IMR-90 (cell line): ENCODE data around the gene TRIM27. TPM values are rescaled to one million over a fixed set of nuclear protein-coding genes. Genes with fewer than 3 reads are reported as not detected.

ENCODE experiments used
- ATAC-seq: fragments of 200-7000 bp; cut with Tn5 transposase; 2 replicates; pipeline ENCODE4 v1.9.1; 2020; ENCODE audit warnings: low read depth, mild to moderate bottlenecking, moderate library complexity
- BruUV-seq: library from RNA; stranded (reverse); fragments of 400-500 nt; replicated peaks from 2 replicates; lab custom pipeline; 2021; lab: Mats Ljungman, UMichigan
- CTCF ChIA-PET: fragments of 300-600 bp; formaldehyde crosslinking; extraction: SDS; loops from one replicate; lab custom pipeline; 2021; ENCODE audit warnings: antibody characterized with exemption; lab: Yijun Ruan, JAX
- POLR2A ChIA-PET: fragments of 300-600 bp; sonication (Branson Sonifier 250); formaldehyde crosslinking; loops from one replicate; lab custom pipeline; 2022; ENCODE audit warnings: antibody characterized with exemption; ENCODE audit not compliant: unreplicated experiment; lab: Charles Lee
- DNase-seq: peaks from one replicate; pipeline ENCODE4 v3.0.0; 2013
- H2AFZ ChIP-seq: replicated peaks from 2 replicates; pipeline ENCODE3; 2013; ENCODE audit warnings: low read length, mild to moderate bottlenecking; ENCODE audit not compliant: poor library complexity
- H2AK5ac ChIP-seq: 2 replicates; pipeline ENCODE4 v1.6.1; 2013; ENCODE audit warnings: low read depth, low read length, inconsistent platforms
- H2AK9ac ChIP-seq: replicated peaks from 2 replicates; pipeline ENCODE3; 2013; ENCODE audit warnings: mild to moderate bottlenecking, low read depth, low read length, moderate library complexity; ENCODE audit not compliant: poor library complexity
- H2BK120ac ChIP-seq: 2 replicates; pipeline ENCODE4 v1.6.1; 2013; ENCODE audit warnings: low read depth, low read length, inconsistent platforms
- H2BK15ac ChIP-seq: 3 replicates; pipeline ENCODE4 v1.6.1; 2013; ENCODE audit warnings: low read depth, low read length, inconsistent platforms
- H2BK20ac ChIP-seq: 2 replicates; pipeline ENCODE4 v1.6.1; 2013; ENCODE audit warnings: low read depth, mild to moderate bottlenecking, inconsistent platforms, low read length, moderate library complexity
- H2BK5ac ChIP-seq: 2 replicates; pipeline ENCODE4 v1.6.1; 2013; ENCODE audit warnings: mild to moderate bottlenecking, low read depth, low read length, inconsistent platforms; ENCODE audit not compliant: poor library complexity, severe bottlenecking
- H3K14ac ChIP-seq: replicated peaks from 2 replicates; pipeline ENCODE4 v1.6.1; 2013; ENCODE audit warnings: low read depth, low read length, inconsistent platforms
- H3K18ac ChIP-seq: 2 replicates; pipeline ENCODE4 v1.6.1; 2013; ENCODE audit warnings: low read depth, low read length, control low read depth
- H3K23ac ChIP-seq: 2 replicates; pipeline ENCODE4 v1.6.1; 2013; ENCODE audit warnings: low read depth, low read length, inconsistent platforms
- H3K27ac ChIP-seq: 2 replicates; pipeline ENCODE4 v1.5.1; 2013; ENCODE audit warnings: mild to moderate bottlenecking, control low read depth, low read length; ENCODE audit not compliant: insufficient read depth
- H3K27me3 ChIP-seq: 2 replicates; pipeline ENCODE4 v1.6.1; 2013; ENCODE audit warnings: low read length; ENCODE audit not compliant: control insufficient read depth, insufficient read depth
- H3K36me3 ChIP-seq: 2 replicates; pipeline ENCODE4 v1.6.1; 2013; ENCODE audit warnings: low read length, mixed read lengths; ENCODE audit not compliant: control insufficient read depth, insufficient read depth
- H3K4ac ChIP-seq: 2 replicates; pipeline ENCODE4 v1.6.1; 2013; ENCODE audit warnings: low read depth, low read length, inconsistent platforms
- H3K4me1 ChIP-seq: 2 replicates; pipeline ENCODE4 v1.6.1; 2013; ENCODE audit warnings: low read length, mixed read lengths; ENCODE audit not compliant: control insufficient read depth, insufficient read depth
- H3K4me2 ChIP-seq: 2 replicates; pipeline ENCODE4 v1.6.1; 2013; ENCODE audit warnings: low read depth, mild to moderate bottlenecking, control low read depth, low read length, moderate library complexity
- H3K4me3 ChIP-seq: 2 replicates; pipeline ENCODE4 v1.5.1; 2013; ENCODE audit warnings: low read depth, mild to moderate bottlenecking, control low read depth, low read length, moderate library complexity; ENCODE audit not compliant: insufficient read depth
- H3K56ac ChIP-seq: 2 replicates; pipeline ENCODE4 v1.6.1; 2013; ENCODE audit warnings: low read length, inconsistent platforms; ENCODE audit not compliant: insufficient read depth; ENCODE audit errors: extremely low read depth
- H3K79me1 ChIP-seq, 2 experiments: 2 replicates each; pipeline ENCODE4 v1.6.1; 2013; ENCODE audit warnings: low read length in 2 of 2, inconsistent platforms in 1 of 2, low read depth in 1 of 2
- H3K9ac ChIP-seq: 2 replicates; pipeline ENCODE4 v1.6.1; 2013; ENCODE audit warnings: low read depth, low read length, control low read depth
- H3K9me1 ChIP-seq: 2 replicates; pipeline ENCODE4 v1.6.1; 2013; ENCODE audit warnings: low read length, inconsistent platforms; ENCODE audit not compliant: insufficient read depth
- H3K9me3 ChIP-seq: 2 replicates; pipeline ENCODE4 v1.6.1; 2013; ENCODE audit warnings: low read length; ENCODE audit not compliant: control insufficient read depth, insufficient read depth
- H4K20me1 ChIP-seq: 2 replicates; pipeline ENCODE4 v1.6.1; 2013; ENCODE audit warnings: low read length, inconsistent platforms; ENCODE audit not compliant: insufficient read depth
- H4K5ac ChIP-seq: 2 replicates; pipeline ENCODE4 v1.6.1; 2013; ENCODE audit warnings: mild to moderate bottlenecking, low read depth, low read length, control low read depth
- H4K8ac ChIP-seq, 2 experiments: 2 replicates each; pipeline ENCODE4 v1.6.1; 2013; ENCODE audit warnings: low read depth in 2 of 2, low read length in 2 of 2, control low read depth in 1 of 2, inconsistent platforms in 1 of 2
- H4K91ac ChIP-seq: 2 replicates; pipeline ENCODE4 v1.6.1; 2013; ENCODE audit warnings: low read depth, low read length, inconsistent platforms; ENCODE audit not compliant: insufficient read depth
- BHLHE40 ChIP-seq: fragments of 150-350 bp; IDR thresholded peaks from 2 replicates; pipeline ENCODE4 v1.6.1; 2016; ENCODE audit warnings: mild to moderate bottlenecking, low read depth, low read length
- CEBPB ChIP-seq: IDR thresholded peaks from 2 replicates; pipeline ENCODE4 v1.6.1; 2012; ENCODE audit warnings: low read depth, low read length, improper control_type of control experiment
- CHD1 ChIP-seq: IDR thresholded peaks from 2 replicates; pipeline ENCODE4 v1.6.1; 2012; ENCODE audit warnings: low read depth, low read length, improper control_type of control experiment
- CTCF ChIP-seq: conservative IDR thresholded peaks from 2 replicates; pipeline ENCODE4 v1.5.1; 2012; ENCODE audit warnings: mild to moderate bottlenecking, low read depth, low read length, improper control_type of control experiment
- ELK1 ChIP-seq: fragments of 150-350 bp; IDR thresholded peaks from 2 replicates; pipeline ENCODE4 v1.6.1; 2016; ENCODE audit warnings: low read depth, mild to moderate bottlenecking, low read length, moderate library complexity, borderline replicate concordance
- FOS ChIP-seq: fragments of 150-350 bp; IDR thresholded peaks from 2 replicates; pipeline ENCODE4 v1.6.1; 2016; ENCODE audit warnings: low read depth, low read length
- MAFK ChIP-seq: IDR thresholded peaks from 2 replicates; pipeline ENCODE4 v1.6.1; 2012; ENCODE audit warnings: low read depth, low read length, improper control_type of control experiment
- MAZ ChIP-seq: IDR thresholded peaks from 2 replicates; pipeline ENCODE4 v1.6.1; 2012; ENCODE audit warnings: low read depth, mild to moderate bottlenecking, low read length, improper control_type of control experiment, moderate library complexity, borderline replicate concordance
- MXI1 ChIP-seq: IDR thresholded peaks from 2 replicates; pipeline ENCODE4 v1.6.1; 2012; ENCODE audit warnings: low read depth, mild to moderate bottlenecking, low read length, moderate library complexity, borderline replicate concordance
- NFE2L2 ChIP-seq: fragments of 150-350 bp; IDR thresholded peaks from 2 replicates; pipeline ENCODE4 v1.6.1; 2016; ENCODE audit warnings: low read depth, mild to moderate bottlenecking, low read length
- POLR2A ChIP-seq: IDR thresholded peaks from 2 replicates; pipeline ENCODE4 v1.6.1; 2012; ENCODE audit warnings: mild to moderate bottlenecking, low read depth, low read length
- RAD21 ChIP-seq: IDR thresholded peaks from 2 replicates; pipeline ENCODE4 v1.6.1; 2012; ENCODE audit warnings: low read length, improper control_type of control experiment
- RCOR1 ChIP-seq: IDR thresholded peaks from 2 replicates; pipeline ENCODE4 v1.6.1; 2012; ENCODE audit warnings: mild to moderate bottlenecking, low read length, improper control_type of control experiment; ENCODE audit not compliant: insufficient replicate concordance
- RFX5 ChIP-seq: IDR thresholded peaks from 2 replicates; pipeline ENCODE4 v1.8.0; 2012; ENCODE audit warnings: low read depth, mild to moderate bottlenecking, low read length, moderate library complexity
- SMC3 ChIP-seq: fragments of 150-350 bp; IDR thresholded peaks from 2 replicates; pipeline ENCODE4 v1.6.1; 2016; ENCODE audit warnings: low read depth, mild to moderate bottlenecking, antibody characterized with exemption, low read length, moderate library complexity
- WGBS, 2 experiments: methylation state at CpG; one replicate each; pipeline versions ENCODE4 v1.1.5 to v1.1.7; 2013; ENCODE audit warnings: missing lambda C conversion rate in 2 of 2; ENCODE audit not compliant: insufficient read length in 1 of 2; ENCODE audit errors: extremely low coverage in 2 of 2; 5-methylcytosine and 5-hydroxymethylcytosine counted together
- dilution Hi-C: fragments of 300-500 bp; cut with HindIII; formaldehyde crosslinking; loops from one replicate; pipeline ENCODE4 v1.14.3; 2018; ENCODE audit warnings: low sequenced_read_pairs; ENCODE audit not compliant: unreplicated experiment
- in situ Hi-C: fragments of 300-500 bp; cut with MboI; formaldehyde crosslinking; loops from 3 replicates; pipeline ENCODE4 v1.14.3; 2019; ENCODE audit warnings: low sequenced_read_pairs, inconsistent platforms, mixed read lengths
- intact Hi-C: fragments of 100-400 bp; cut with micrococcal nuclease; formaldehyde crosslinking; loops from 2 replicates; pipeline ENCODE4 v1.10.0; 2022
- polyA plus RNA-seq, 3 experiments: library from polyadenylated mRNA; depleted of rRNA; stranded (reverse); fragments of >200 nt; gene quantifications; 2 replicates each; pipeline ENCODE4 v1.2.3, GENCODE V29; 2012; ENCODE audit warnings: low replicate concordance in 1 of 3
- total RNA-seq: library from RNA; depleted of rRNA; stranded (reverse); fragments of >200 nt; gene quantifications from 2 replicates; pipeline ENCODE4 v1.2.3, GENCODE V29; 2012

Gene TRIM27
- total and polyA plus RNA-seq, 2 of the 4 experiments (the other 2 are of a cell fraction), result 44.4 to 48.0 TPM

- H4K5ac ChIP-seq, result no peak overlapping the region
- H4K8ac ChIP-seq, result no peak overlapping the region
- peaks cover 49% of the 10 kb centered on the region for H3K36me3 ChIP-seq
- intact Hi-C loops (no loop called here), dilution Hi-C loops (no loop called here), in situ Hi-C loops (no loop called here)
- no peak overlapping the region for H2AK5ac ChIP-seq
- H4K20me1 ChIP-seq, result peaks cover 4% of the 10 kb centered on the region
- BruUV-seq, result no TSS peak
- H4K91ac ChIP-seq, result no peak overlapping the region
- no peak overlapping the region for H3K4me3 ChIP-seq
- H3K14ac ChIP-seq, result no peak overlapping the region
- no peak overlapping the region for H3K4me2 ChIP-seq
- no peak for DNase-seq
- no peak overlapping the region for H3K4ac ChIP-seq
- no peak overlapping the region for H2AK9ac ChIP-seq
- no peak overlapping the region for H2AFZ ChIP-seq
- no peaks in the 10 kb centered on the region for H3K27me3 ChIP-seq
- WGBS, 2 experiments, result no CpG with 5 or more reads among the region's 3 CpGs
- no peak overlapping the region for H3K56ac ChIP-seq
- no peak overlapping the region for H2BK15ac ChIP-seq
- H3K9ac ChIP-seq, result no peak overlapping the region
- no peak overlapping the region for H3K27ac ChIP-seq
- H3K4me1 ChIP-seq, result no peaks in the 10 kb centered on the region; the same call in 1 of the 2 replicates
- ChIA-PET POLR2A (no interaction called here), CTCF (interaction anchor here (0.6 kb wide), 1 partner anchor 1054 kb away, joined by 5 read pairs; no protein-coding TSS in a partner anchor)
- no peak overlapping the region for H2BK5ac ChIP-seq
- H3K23ac ChIP-seq, result no peak overlapping the region
- H3K9me3 ChIP-seq, result no peaks in the 10 kb centered on the region
- no peak overlapping the region for H2BK120ac ChIP-seq
- H3K18ac ChIP-seq, result no peak overlapping the region
- peaks cover 7 to 25% of the 10 kb centered on the region in 2 experiments for H3K79me1 ChIP-seq
- no peak overlapping the region for H2BK20ac ChIP-seq
- peaks cover 5% of the 10 kb centered on the region; the same call in 1 of the 2 replicates for H3K9me1 ChIP-seq
- ATAC-seq, result no peak
- TF ChIP-seq CHD1 (no peak), RCOR1 (no peak), FOS (no peak), NFE2L2 (no peak), POLR2A (no peak), CTCF (no peak), MXI1 (no peak), BHLHE40 (no peak), RFX5 (no peak), MAFK (no peak), ELK1 (no peak), SMC3 (no peak), MAZ (no peak), RAD21 (no peak), CEBPB (no peak)
Measured at GRCh38 chr6:28910901-28911690, 12.7 kb downstream of the TRIM27 start.
